ENCODE measurements around the gene UVSSA.
"Not testable (repeated sequence)": the region's sequence is repeated elsewhere in the genome, so short reads cannot be mapped to it uniquely, and the experiment has no call there.

UVSSA gene

GRCh38 chr4:1418494-1419285 lies 71.7 kb downstream of the UVSSA start:
- H3K27ac ChIP-seq = no peak overlapping the region
- no peak for TF ChIP-seq ZFX (IDR thresholded peaks at IDR 0.05; ENCODE audit: borderline replicate concordance)
- no peak for TF ChIP-seq CTCF (IDR thresholded peaks at IDR 0.05)

GRCh38 chr4:1419708-1420107 lies 72.7 kb downstream of the UVSSA start:
- H3K27ac ChIP-seq = no peak overlapping the region
- no peak for TF ChIP-seq CTCF (IDR thresholded peaks at IDR 0.05)
- no peak for TF ChIP-seq ZFX (IDR thresholded peaks at IDR 0.05; ENCODE audit: borderline replicate concordance)

- TF ChIP-seq CTCF (IDR thresholded peaks at IDR 0.05) = no peak
- no peak for TF ChIP-seq ZFX (IDR thresholded peaks at IDR 0.05; ENCODE audit: borderline replicate concordance)
- no peak overlapping the region for H3K27ac ChIP-seq
Measured at GRCh38 chr4:1421657-1422056, 74.6 kb downstream of the UVSSA start.

- no peak for TF ChIP-seq ZFX (IDR thresholded peaks at IDR 0.05; ENCODE audit: borderline replicate concordance)
- TF ChIP-seq CTCF (IDR thresholded peaks at IDR 0.05) = no peak
Measured at GRCh38 chr4:1427010-1427409, 80.0 kb downstream of the UVSSA start.

GRCh38 chr4:1443688-1444172 lies 96.7 kb downstream of the UVSSA start:
- H3K27ac ChIP-seq = not testable (repeated sequence)

More at GRCh38 chr4:1427010-1427409, 80.0 kb downstream of the UVSSA start:
- no peak overlapping the region for H3K27ac ChIP-seq
